B cell (primary cell): Measurements from ENCODE around the gene AKTIP. TPM values are rescaled to one million over a fixed set of nuclear protein-coding genes. Genes with fewer than 3 reads are reported as not detected.

Experiments used
- ATAC-seq: fragments of 200-7000 bp; cut with Tn5 transposase; one replicate; pipeline ENCODE4 v1.10.0; 2021; ENCODE audit warnings: low read depth, mild to moderate bottlenecking, moderate number of reproducible peaks, moderate library complexity
- CTCF ChIA-PET: fragments of 350-600 bp; sonication (Branson Sonifier 250); formaldehyde crosslinking; loops from one replicate; lab custom pipeline; 2021; ENCODE audit warnings: antibody characterized with exemption, inconsistent platforms; lab: Charles Lee
- POLR2A ChIA-PET: fragments of 350-600 bp; sonication (Branson Sonifier 250); formaldehyde crosslinking; loops from one replicate; lab custom pipeline; 2021; ENCODE audit warnings: antibody characterized with exemption; lab: Charles Lee
- DNase-seq: peaks from one replicate; pipeline ENCODE4 v3.0.0; 2013
- H2AFZ ChIP-seq: 2 replicates; pipeline ENCODE4 v1.6.1; 2012; ENCODE audit warnings: mild to moderate bottlenecking, low read depth, low read length; ENCODE audit not compliant: insufficient read depth, poor library complexity, severe bottlenecking
- H3K27ac ChIP-seq, 2 donors: 1 replicate in 1 of 2; 2 replicates in 1 of 2; pipeline ENCODE4 v1.5.1; 2012 to 2013; ENCODE audit warnings: low read length in 2 of 2, mild to moderate bottlenecking in 2 of 2, moderate library complexity in 1 of 2
- H3K27me3 ChIP-seq, 4 experiments: fragments of 200-600 bp in 1 of 4; sonication (generic) in 1 of 4; replicated peaks in 1 of 4; 1 replicate in 2 of 4; 2 replicates in 2 of 4; pipeline versions ENCODE4 v1.6.1 to v1.7.0; 2013 to 2016; ENCODE audit warnings: low read length in 3 of 4, mild to moderate bottlenecking in 2 of 4, mixed read lengths in 1 of 4, moderate library complexity in 1 of 4; ENCODE audit not compliant: insufficient read depth in 4 of 4, control insufficient read depth in 3 of 4; ENCODE audit errors: control extremely low read depth in 1 of 4
- H3K36me3 ChIP-seq, 2 experiments: replicated peaks in 1 of 2; 1 replicate in 1 of 2; 2 replicates in 1 of 2; pipeline versions ENCODE4 v1.6.1 to v1.7.1; 2013; ENCODE audit warnings: low read length in 1 of 2; ENCODE audit not compliant: insufficient read depth in 2 of 2, control insufficient read depth in 1 of 2; ENCODE audit errors: control extremely low read depth in 1 of 2, extremely low read depth in 1 of 2
- H3K4me1 ChIP-seq, 2 donors: fragments of 200-600 bp in 1 of 2; sonication (generic) in 1 of 2; 1 replicate in 1 of 2; 2 replicates in 1 of 2; pipeline versions ENCODE4 v1.5.1 to v1.6.1; 2013 to 2017; ENCODE audit warnings: low read length in 2 of 2; ENCODE audit not compliant: control insufficient read depth in 2 of 2, insufficient read depth in 2 of 2
- H3K4me2 ChIP-seq: replicated peaks from 2 replicates; pipeline ENCODE3; 2012; ENCODE audit warnings: mild to moderate bottlenecking, low read depth, low read length; ENCODE audit not compliant: poor library complexity, severe bottlenecking
- H3K4me3 ChIP-seq, 5 experiments: fragments of 200-600 bp in 1 of 5; sonication (generic) in 1 of 5; 1 replicate in 3 of 5; 2 replicates in 2 of 5; pipeline versions ENCODE4 v1.5.1 to v1.7.0; 2011 to 2016; ENCODE audit warnings: low read length in 4 of 5, mild to moderate bottlenecking in 4 of 5, low read depth in 2 of 5, control low read depth in 1 of 5, moderate library complexity in 1 of 5; ENCODE audit not compliant: insufficient read depth in 1 of 5; ENCODE audit errors: control extremely low read depth in 1 of 5, extremely low read depth in 1 of 5
- H3K79me2 ChIP-seq: fragments of 200-600 bp; sonication (generic); one replicate; pipeline ENCODE4 v1.6.0; 2016; ENCODE audit warnings: low read length; ENCODE audit not compliant: control insufficient read depth, insufficient read depth
- H3K9ac ChIP-seq: fragments of 200-600 bp; sonication (generic); 2 replicates; pipeline ENCODE4 v1.6.1; 2017; ENCODE audit warnings: mild to moderate bottlenecking, low read length, moderate library complexity
- H3K9me3 ChIP-seq, 3 donors: one replicate each; pipeline versions ENCODE4 v1.6.1 to v1.7.1; 2013; ENCODE audit warnings: low read length in 2 of 3; ENCODE audit not compliant: control insufficient read depth in 2 of 3, insufficient read depth in 1 of 3; ENCODE audit errors: control extremely low read depth in 1 of 3
- H4K20me1 ChIP-seq: 2 replicates; pipeline ENCODE4 v1.6.0; 2012; ENCODE audit warnings: mild to moderate bottlenecking, low read length; ENCODE audit not compliant: insufficient read depth, control insufficient read depth, poor library complexity, severe bottlenecking
- H3K27ac Mint-ChIP-seq: one replicate; pipeline ENCODE4 v1.8.0; 2021; ENCODE audit warnings: mixed read lengths
- H3K27me3 Mint-ChIP-seq: one replicate; pipeline ENCODE4 v1.8.0; 2021; ENCODE audit warnings: mixed read lengths
- H3K4me1 Mint-ChIP-seq: one replicate; pipeline ENCODE4 v1.8.0; 2021; ENCODE audit warnings: mixed read lengths
- H3K4me3 Mint-ChIP-seq: one replicate; pipeline ENCODE4 v1.8.0; 2021; ENCODE audit warnings: mixed read lengths
- H3K9me3 Mint-ChIP-seq: one replicate; pipeline ENCODE4 v1.8.0; 2022; ENCODE audit warnings: mixed read lengths; ENCODE audit not compliant: insufficient read depth
- CTCF ChIP-seq: fragments of 200-600 bp; IDR thresholded peaks from one replicate; pipeline ENCODE4 v1.8.0; 2022; ENCODE audit warnings: antibody characterized with exemption, mild to moderate bottlenecking
- EZH2 ChIP-seq: IDR thresholded peaks from 2 replicates; pipeline ENCODE4 v1.6.1; 2012; ENCODE audit warnings: borderline replicate concordance, low read depth, mild to moderate bottlenecking, moderate library complexity, low read length; ENCODE audit not compliant: insufficient read depth, poor library complexity, severe bottlenecking
- WGBS: methylation state at CpG from one replicate; pipeline ENCODE4 v1.1.5; 2013; ENCODE audit warnings: missing lambda C conversion rate; ENCODE audit not compliant: insufficient coverage; 5-methylcytosine and 5-hydroxymethylcytosine counted together
- intact Hi-C: fragments of 100-400 bp; cut with micrococcal nuclease; formaldehyde crosslinking; loops from one replicate; pipeline ENCODE4 v1.10.0; 2022
- polyA plus RNA-seq: library from polyadenylated mRNA; depleted of rRNA; stranded (reverse); fragments of >200 nt; gene quantifications from 2 replicates; pipeline ENCODE4 v1.2.3, GENCODE V29; 2012
- total RNA-seq, 2 donors: library from RNA; stranded (reverse); fragments of 120-200 nt in 1 of 2; gene quantifications; 1 replicate in 1 of 2; 2 replicates in 1 of 2; pipeline versions ENCODE4 v1.2.3 to v1.2.4, GENCODE V29; 2013 to 2022

Gene AKTIP
- total and polyA plus RNA-seq, 2 donors (not counting 1 experiment from before 2014, with no cell fraction given) = 12.6 to 24.0 TPM

- Histone ChIP-seq H3K27ac (no peak overlapping the region), H2AFZ (no peak overlapping the region), H4K20me1 (no peaks in the 10 kb centered on the region), H3K4me1 (peaks cover 4 to 10% of the 10 kb centered on the region in 2 donors), H3K27me3 (no peaks in the 10 kb centered on the region), H3K9ac (no peak overlapping the region), H3K4me3 (no peak overlapping the region), H3K79me2 (no peaks in the 10 kb centered on the region), H3K9me3 (no peaks in the 10 kb centered on the region), H3K36me3 (no peaks in the 10 kb centered on the region), H3K4me2 (no peak overlapping the region)
- POLR2A ChIA-PET = no interaction called here
- CTCF ChIA-PET = interaction anchor here (0.6 to 2.2 kb wide), 3 partner anchors 12 to 20 kb away, joined by 3 to 6 read pairs (median 3); no protein-coding TSS in a partner anchor
- WGBS = 100% methylated on average over 8 of the region's 14 CpGs
- H3K27ac Mint-ChIP-seq = no peak overlapping the region
- H3K27me3 Mint-ChIP-seq = no peaks in the 10 kb centered on the region
- no peak for DNase-seq
- TF ChIP-seq EZH2 (no peak), CTCF (no peak)
- no peak for ATAC-seq
- intact Hi-C loops = no loop called here
- no peak overlapping the region for H3K4me3 Mint-ChIP-seq
- peaks cover 13% of the 10 kb centered on the region for H3K4me1 Mint-ChIP-seq
- no peaks in the 10 kb centered on the region for H3K9me3 Mint-ChIP-seq
These were observed 26.5 kb upstream of the AKTIP start for GRCh38 chr16:53529513-53529912.

- H3K27ac ChIP-seq = no peak overlapping the region
- no peak overlapping the region for H3K9ac ChIP-seq
- H3K9me3 ChIP-seq = no peaks in the 10 kb centered on the region
- H4K20me1 ChIP-seq = no peaks in the 10 kb centered on the region
- no peak for DNase-seq
- CTCF ChIA-PET = no interaction called here
- H3K27me3 ChIP-seq = no peaks in the 10 kb centered on the region
- Mint-ChIP-seq H3K4me1 (peaks cover 11% of the 10 kb centered on the region), H3K27me3 (no peaks in the 10 kb centered on the region), H3K27ac (no peak overlapping the region), H3K4me3 (no peak overlapping the region), H3K9me3 (no peaks in the 10 kb centered on the region)
- H3K4me2 ChIP-seq = no peak overlapping the region
- no peaks in the 10 kb centered on the region for H3K36me3 ChIP-seq
- 92% methylated on average over 6 of the region's 6 CpGs for WGBS
- TF ChIP-seq CTCF (no peak), EZH2 (no peak)
- no peak overlapping the region for H2AFZ ChIP-seq
- H3K4me1 ChIP-seq = peaks cover 4 to 10% of the 10 kb centered on the region in 2 donors
- POLR2A ChIA-PET = no interaction called here
- no peaks in the 10 kb centered on the region for H3K79me2 ChIP-seq
- no peak for ATAC-seq
- intact Hi-C loops = no loop called here
- no peak overlapping the region for H3K4me3 ChIP-seq
These were observed 25.8 kb upstream of the AKTIP start for GRCh38 chr16:53528797-53529196.
